H7 (cell line): ENCODE data around the gene MRPL23. TPM values are rescaled to one million over a fixed set of nuclear protein-coding genes. Genes with fewer than 3 reads are reported as not detected.

Experiments used
- DNase-seq: peaks from one replicate; pipeline ENCODE4 v3.0.0; 2012
- H3K27me3 ChIP-seq: 2 replicates; pipeline ENCODE4 v1.6.0; 2011; ENCODE audit warnings: mild to moderate bottlenecking, low read length; ENCODE audit not compliant: control insufficient read depth, insufficient read depth
- H3K36me3 ChIP-seq: replicated peaks from 2 replicates; pipeline ENCODE4 v1.5.1; 2011; ENCODE audit warnings: low read length; ENCODE audit not compliant: control insufficient read depth, insufficient read depth
- H3K4me3 ChIP-seq: 2 replicates; pipeline ENCODE4 v1.5.1; 2011; ENCODE audit warnings: low read depth, mild to moderate bottlenecking, control low read depth, low read length, moderate library complexity; ENCODE audit not compliant: insufficient read depth
- total RNA-seq: library from RNA; depleted of rRNA; stranded (reverse); fragments of >200 nt; shearing (Covaris generic); gene quantifications from 2 replicates; pipeline ENCODE4 v1.2.3, GENCODE V29; 2014

MRPL23 gene
- total RNA-seq, 1 experiment from 2014 or later = 91.1 TPM

DNA sequence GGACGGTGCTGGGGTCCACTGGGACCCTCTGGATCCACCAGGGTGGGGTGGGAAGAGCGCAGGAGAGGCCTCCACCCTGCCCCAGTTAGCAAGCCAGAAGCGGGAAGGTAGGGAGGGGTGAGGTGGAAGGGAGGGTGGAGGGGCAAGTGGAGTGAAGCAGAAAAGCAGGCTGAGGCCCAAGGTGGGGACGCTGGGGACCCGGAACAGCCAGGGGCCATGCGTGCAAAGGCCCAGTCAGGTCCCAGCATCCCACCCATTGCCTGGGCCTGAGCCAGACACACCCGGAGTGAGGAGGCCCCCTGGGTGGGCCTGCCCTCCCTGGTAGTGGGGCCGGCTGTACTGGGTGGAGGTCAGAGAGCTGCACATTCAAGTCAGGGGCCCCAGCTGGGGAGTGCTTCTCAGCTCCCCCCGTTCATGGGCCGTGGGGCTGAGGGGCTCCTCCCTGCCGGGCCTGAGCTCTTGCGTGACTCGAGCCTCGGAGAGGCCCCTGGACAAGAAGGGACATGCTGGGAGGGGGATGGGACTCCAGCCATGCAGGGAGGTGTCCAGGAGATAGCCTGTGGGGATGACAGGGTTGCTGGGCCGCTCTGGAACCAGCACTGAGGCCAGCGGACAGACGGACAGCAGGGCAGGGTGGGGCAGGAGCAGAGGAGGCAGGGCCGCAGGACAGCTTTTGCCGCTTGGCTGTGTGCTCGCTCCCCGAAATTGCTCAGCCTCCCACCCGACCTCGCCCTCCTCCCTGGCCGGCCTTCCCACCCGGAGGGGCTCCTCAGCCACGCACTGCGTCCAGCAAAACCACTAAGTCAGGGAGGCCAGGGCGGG lies 19.9 kb upstream of the MRPL23 start:
- no peaks in the 10 kb centered on the region for H3K27me3 ChIP-seq
- H3K36me3 ChIP-seq = no peaks in the 10 kb centered on the region
- DNase-seq = peak; percentile 61
- no peak overlapping the region for H3K4me3 ChIP-seq

DNA sequence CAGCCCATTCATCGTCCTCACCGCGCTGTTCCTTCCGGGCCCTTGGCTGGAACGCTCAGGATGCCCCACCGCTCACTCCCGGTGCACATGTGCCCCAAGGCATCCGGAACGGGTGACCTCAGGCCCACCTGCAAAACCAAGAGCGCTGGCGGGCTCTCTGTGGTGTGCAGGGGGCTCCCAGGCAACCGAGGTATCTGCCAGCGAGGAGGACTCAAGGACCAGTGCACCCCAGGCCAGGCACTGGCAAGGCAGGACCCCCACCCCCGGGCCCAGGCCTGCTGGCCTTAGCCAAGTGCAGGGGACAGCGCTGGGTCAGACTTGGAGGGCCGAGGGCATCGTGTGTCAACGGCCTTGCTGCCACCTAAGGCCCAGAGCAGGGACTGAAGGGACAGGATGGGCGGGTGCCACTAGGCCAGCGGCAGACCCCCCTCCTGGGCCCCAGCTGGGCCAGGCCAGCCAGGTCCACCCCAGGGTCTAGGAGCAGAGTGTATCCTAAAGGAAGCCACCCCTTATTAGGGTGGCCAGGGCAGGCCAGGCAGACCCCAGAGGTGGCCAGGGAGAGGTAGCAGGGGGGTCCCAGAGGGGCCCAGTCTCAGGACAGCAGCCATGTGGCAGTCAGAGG lies 19.2 kb upstream of the MRPL23 start:
- H3K36me3 ChIP-seq = no peaks in the 10 kb centered on the region
- no peak overlapping the region for H3K4me3 ChIP-seq
- DNase-seq = peak; percentile 50
- no peaks in the 10 kb centered on the region for H3K27me3 ChIP-seq

DNA sequence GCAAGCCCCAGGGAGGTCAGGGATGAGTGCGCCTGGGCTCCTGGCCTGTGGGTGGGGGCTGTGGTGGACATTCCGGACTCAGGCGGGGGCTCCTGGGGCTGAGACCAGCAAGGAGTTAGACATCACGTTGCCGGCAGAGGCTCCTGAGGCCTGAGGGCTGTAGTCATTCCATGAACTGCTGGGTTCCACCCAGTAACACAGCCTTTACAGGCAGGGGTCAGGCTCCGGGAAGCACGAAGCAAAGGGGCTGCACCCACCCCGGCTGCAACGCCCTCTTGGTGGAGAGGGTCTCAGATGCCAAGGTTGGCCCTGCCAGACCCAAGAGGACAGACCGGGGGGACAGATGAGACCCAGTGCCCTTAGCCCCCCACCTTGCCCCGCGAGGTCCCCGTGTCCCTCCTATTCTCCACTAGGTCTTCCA lies 18.7 kb upstream of the MRPL23 start:
- H3K4me3 ChIP-seq = no peak overlapping the region
- H3K27me3 ChIP-seq = no peaks in the 10 kb centered on the region
- H3K36me3 ChIP-seq = no peaks in the 10 kb centered on the region
- peak; percentile 61 for DNase-seq

- Histone ChIP-seq H3K4me3 (no peak overlapping the region), H3K27me3 (no peaks in the 10 kb centered on the region), H3K36me3 (no peaks in the 10 kb centered on the region)
- peak; percentile 54 for DNase-seq
Measured at GRCh38 chr11:1928891-1929541, 18.1 kb upstream of the MRPL23 start.

DNA sequence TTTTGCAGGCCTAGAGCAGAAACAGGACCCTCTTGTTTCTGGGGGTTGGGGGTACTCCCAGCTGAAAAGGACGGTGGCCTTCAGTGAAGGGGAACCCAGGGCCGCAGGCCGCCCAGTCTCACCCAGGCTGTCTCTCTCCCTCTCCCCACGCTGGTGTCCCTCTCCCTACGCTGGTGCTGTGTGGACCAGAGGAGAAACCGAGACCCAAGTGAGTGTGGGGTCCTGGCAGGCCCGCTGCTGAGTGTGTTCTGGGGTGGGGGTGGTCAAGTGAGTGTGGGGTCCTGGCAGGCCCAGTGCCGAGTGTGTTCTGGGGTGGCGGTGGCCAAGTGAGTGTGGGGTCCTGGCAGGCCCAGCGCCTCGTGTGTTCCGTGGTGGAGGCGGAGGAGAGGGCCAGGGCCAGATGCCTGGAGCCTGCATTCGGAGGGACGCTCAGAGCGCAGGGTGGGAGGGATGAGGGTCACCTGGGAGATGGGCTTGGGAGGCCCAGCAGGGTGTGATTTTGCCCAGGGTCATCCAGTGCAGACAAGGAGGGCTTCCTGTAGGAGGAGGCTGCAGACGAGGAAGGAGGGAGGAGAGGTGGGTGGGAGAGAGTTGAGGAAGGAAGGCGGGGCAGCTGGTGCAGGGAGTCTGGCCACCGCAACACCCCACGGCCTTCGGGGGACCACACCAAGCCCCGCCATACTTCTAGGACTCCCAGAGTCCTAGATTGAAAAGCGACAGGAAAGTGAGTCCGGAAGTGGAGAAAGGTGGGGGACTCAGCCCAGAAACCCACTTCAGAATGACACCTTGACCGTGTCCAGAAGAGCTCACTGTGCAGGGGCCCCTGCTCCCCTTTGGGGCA lies 17.3 kb upstream of the MRPL23 start:
- DNase-seq = peak; percentile 51
- H3K36me3 ChIP-seq = no peaks in the 10 kb centered on the region
- H3K4me3 ChIP-seq = no peak overlapping the region

DNA sequence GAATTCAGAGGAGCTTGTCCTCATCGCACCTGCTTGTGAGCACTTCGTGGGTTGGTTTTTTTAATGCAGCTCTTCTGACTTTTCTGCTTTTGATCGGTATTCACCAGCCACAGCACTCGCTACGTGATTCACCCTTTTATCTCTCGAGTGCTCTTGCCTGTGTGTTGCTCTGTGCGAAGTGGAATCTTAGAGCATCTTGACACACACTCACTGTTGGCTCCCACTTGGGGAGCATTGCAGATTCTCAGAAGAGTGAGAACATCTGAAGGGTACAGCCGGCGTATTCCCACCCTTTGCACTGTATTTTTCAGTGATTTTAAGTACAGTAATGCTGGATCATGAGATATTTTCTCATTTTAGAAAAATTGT lies 16.7 kb upstream of the MRPL23 start:
- no peaks in the 10 kb centered on the region for H3K36me3 ChIP-seq
- DNase-seq = no peak
- no peaks in the 10 kb centered on the region for H3K27me3 ChIP-seq
- H3K4me3 ChIP-seq = no peak overlapping the region

More for the DNA sequence above, 17.3 kb upstream of the MRPL23 start:
- H3K27me3 ChIP-seq = no peaks in the 10 kb centered on the region

- H3K4me3 ChIP-seq = no peak overlapping the region
- DNase-seq = peak; percentile 52
- H3K36me3 ChIP-seq = no peaks in the 10 kb centered on the region
- H3K27me3 ChIP-seq = no peaks in the 10 kb centered on the region
Measured at GRCh38 chr11:1931341-1932104, 15.6 kb upstream of the MRPL23 start.

- no peaks in the 10 kb centered on the region for H3K27me3 ChIP-seq
- no peak overlapping the region for H3K4me3 ChIP-seq
- H3K36me3 ChIP-seq = no peaks in the 10 kb centered on the region
- peak; percentile 52 for DNase-seq
Measured at GRCh38 chr11:1932105-1932480, 15.0 kb upstream of the MRPL23 start.

- H3K27me3 ChIP-seq = no peaks in the 10 kb centered on the region
- H3K36me3 ChIP-seq = no peaks in the 10 kb centered on the region
- DNase-seq = no peak
- no peak overlapping the region for H3K4me3 ChIP-seq
Measured at GRCh38 chr11:1932681-1933080, 14.5 kb upstream of the MRPL23 start.

- DNase-seq = peak; percentile 53
Measured at GRCh38 chr11:1933416-1934334, 13.5 kb upstream of the MRPL23 start.

DNA sequence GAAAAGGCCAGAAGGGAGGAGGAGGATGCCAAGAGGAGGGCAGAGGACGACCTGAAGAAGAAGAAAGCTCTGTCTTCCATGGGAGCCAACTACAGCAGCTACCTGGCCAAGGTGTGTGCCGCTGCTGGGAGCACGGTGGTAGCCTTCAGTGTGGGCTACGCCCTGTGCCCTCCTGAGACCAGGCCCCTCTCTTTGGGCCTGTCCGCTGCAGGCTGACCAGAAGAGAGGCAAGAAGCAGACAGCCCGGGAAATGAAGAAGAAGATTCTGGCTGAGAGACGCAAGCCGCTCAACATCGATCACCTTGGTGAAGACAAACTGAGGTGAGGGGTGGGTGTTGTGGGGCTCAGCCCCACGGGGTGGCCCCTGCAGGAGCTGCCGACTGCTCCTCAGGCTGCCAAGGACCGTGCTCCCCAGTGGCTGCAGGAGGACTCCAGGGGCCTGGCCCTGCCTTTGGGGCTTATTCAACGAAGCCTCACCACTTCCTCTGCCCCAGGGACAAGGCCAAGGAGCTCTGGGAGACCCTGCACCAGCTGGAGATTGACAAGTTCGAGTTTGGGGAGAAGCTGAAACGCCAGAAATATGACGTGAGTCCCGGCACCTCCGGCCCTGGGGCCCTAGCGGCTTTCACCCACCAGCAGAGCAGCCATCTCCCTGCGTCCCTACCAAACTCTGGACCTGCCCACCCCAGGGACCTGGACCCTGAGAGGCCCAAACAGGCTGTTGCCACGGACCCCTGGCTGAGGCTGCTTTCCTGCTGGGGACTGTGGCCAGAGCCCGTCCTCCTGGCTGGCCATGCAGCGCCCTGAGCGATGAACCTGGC lies 12.6 kb upstream of the MRPL23 start:
- no peaks in the 10 kb centered on the region for H3K27me3 ChIP-seq
- DNase-seq = peak; percentile 48
- H3K4me3 ChIP-seq = no peak overlapping the region
- H3K36me3 ChIP-seq = no peaks in the 10 kb centered on the region

More at GRCh38 chr11:1933416-1934334, 13.5 kb upstream of the MRPL23 start:
- H3K4me3 ChIP-seq = no peak overlapping the region
- no peaks in the 10 kb centered on the region for H3K36me3 ChIP-seq
- no peaks in the 10 kb centered on the region for H3K27me3 ChIP-seq
